Liver (tissue), 3 donors: Measurements from ENCODE around the gene GATB.

Experiments
- GABPA ChIP-seq, 2 donors: IDR thresholded peaks in 1 of 2; conservative IDR thresholded peaks in 1 of 2; 2 replicates each; pipeline ENCODE4 v1.6.1; 2016; ENCODE audit warnings: antibody characterized with exemption in 2 of 2, mild to moderate bottlenecking in 1 of 2, moderate library complexity in 1 of 2
- HNF4G ChIP-seq: IDR thresholded peaks from 2 replicates; pipeline ENCODE4 v1.6.1; 2016; ENCODE audit warnings: antibody characterized with exemption
- JUND ChIP-seq, 2 donors: IDR thresholded peaks; 2 replicates each; pipeline ENCODE4 v1.6.1; 2016; ENCODE audit warnings: antibody characterized with exemption in 2 of 2
- RAD21 ChIP-seq, 2 donors: IDR thresholded peaks; 2 replicates each; pipeline ENCODE4 v1.6.1; 2016; ENCODE audit warnings: antibody characterized with exemption in 2 of 2, mild to moderate bottlenecking in 2 of 2
- SP1 ChIP-seq: IDR thresholded peaks from 2 replicates; pipeline ENCODE4 v1.6.1; 2018; ENCODE audit warnings: antibody characterized with exemption, mild to moderate bottlenecking
- TAF1 ChIP-seq: conservative IDR thresholded peaks from 2 replicates; pipeline ENCODE4 v1.6.1; 2016; ENCODE audit warnings: antibody characterized with exemption, mild to moderate bottlenecking
- TF ChIP-seq, protein P1 (sequence below): fragments of 150-350 bp; IDR thresholded peaks from 2 replicates; pipeline ENCODE4 v1.5.1; 2017; ENCODE audit warnings: improper control_type of control experiment, low read depth, low read length; ENCODE audit not compliant: missing input control
- TF ChIP-seq, protein P2 (sequence below): IDR thresholded peaks from 2 replicates; pipeline ENCODE4 v1.6.1; 2016; ENCODE audit warnings: antibody characterized with exemption, mild to moderate bottlenecking
- TF ChIP-seq, protein P3 (sequence below): IDR thresholded peaks from 2 replicates; pipeline ENCODE4 v1.6.1; 2016; ENCODE audit warnings: antibody characterized with exemption
- donor health status: healthy.
- donor health status: healthy.

DNA sequence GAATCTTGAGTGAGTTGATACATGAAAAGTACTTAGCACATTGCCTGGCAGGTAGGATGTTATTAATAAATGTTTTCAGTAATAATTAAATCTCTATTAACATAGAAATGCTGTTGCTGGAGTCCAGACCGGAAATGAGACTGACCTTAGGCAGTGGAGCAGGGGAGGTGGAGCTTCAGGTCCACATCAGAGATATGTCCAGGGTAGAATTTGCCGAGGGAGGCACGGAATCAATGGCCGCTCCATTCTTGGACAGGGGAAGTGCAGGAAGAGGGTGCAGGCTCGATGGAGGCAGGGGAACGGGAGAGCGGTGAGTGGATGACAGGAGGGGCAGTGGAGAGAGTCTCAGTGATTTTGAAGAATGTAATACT is 107.3 kb downstream of the GATB start:
- TF ChIP-seq, protein P1, sequence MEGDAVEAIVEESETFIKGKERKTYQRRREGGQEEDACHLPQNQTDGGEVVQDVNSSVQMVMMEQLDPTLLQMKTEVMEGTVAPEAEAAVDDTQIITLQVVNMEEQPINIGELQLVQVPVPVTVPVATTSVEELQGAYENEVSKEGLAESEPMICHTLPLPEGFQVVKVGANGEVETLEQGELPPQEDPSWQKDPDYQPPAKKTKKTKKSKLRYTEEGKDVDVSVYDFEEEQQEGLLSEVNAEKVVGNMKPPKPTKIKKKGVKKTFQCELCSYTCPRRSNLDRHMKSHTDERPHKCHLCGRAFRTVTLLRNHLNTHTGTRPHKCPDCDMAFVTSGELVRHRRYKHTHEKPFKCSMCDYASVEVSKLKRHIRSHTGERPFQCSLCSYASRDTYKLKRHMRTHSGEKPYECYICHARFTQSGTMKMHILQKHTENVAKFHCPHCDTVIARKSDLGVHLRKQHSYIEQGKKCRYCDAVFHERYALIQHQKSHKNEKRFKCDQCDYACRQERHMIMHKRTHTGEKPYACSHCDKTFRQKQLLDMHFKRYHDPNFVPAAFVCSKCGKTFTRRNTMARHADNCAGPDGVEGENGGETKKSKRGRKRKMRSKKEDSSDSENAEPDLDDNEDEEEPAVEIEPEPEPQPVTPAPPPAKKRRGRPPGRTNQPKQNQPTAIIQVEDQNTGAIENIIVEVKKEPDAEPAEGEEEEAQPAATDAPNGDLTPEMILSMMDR = no peak
- TF ChIP-seq JUND (IDR thresholded peaks at IDR 0.05) (no peak), GABPA (IDR thresholded peaks at IDR 0.05 in 1 of 2, conservative IDR thresholded peaks at IDR 0.05 in 1 of 2) (no peak), HNF4G (no peak), RAD21 (IDR thresholded peaks at IDR 0.05) (no peak), TAF1 (no peak), SP1 (no peak)
- TF ChIP-seq, protein P2, sequence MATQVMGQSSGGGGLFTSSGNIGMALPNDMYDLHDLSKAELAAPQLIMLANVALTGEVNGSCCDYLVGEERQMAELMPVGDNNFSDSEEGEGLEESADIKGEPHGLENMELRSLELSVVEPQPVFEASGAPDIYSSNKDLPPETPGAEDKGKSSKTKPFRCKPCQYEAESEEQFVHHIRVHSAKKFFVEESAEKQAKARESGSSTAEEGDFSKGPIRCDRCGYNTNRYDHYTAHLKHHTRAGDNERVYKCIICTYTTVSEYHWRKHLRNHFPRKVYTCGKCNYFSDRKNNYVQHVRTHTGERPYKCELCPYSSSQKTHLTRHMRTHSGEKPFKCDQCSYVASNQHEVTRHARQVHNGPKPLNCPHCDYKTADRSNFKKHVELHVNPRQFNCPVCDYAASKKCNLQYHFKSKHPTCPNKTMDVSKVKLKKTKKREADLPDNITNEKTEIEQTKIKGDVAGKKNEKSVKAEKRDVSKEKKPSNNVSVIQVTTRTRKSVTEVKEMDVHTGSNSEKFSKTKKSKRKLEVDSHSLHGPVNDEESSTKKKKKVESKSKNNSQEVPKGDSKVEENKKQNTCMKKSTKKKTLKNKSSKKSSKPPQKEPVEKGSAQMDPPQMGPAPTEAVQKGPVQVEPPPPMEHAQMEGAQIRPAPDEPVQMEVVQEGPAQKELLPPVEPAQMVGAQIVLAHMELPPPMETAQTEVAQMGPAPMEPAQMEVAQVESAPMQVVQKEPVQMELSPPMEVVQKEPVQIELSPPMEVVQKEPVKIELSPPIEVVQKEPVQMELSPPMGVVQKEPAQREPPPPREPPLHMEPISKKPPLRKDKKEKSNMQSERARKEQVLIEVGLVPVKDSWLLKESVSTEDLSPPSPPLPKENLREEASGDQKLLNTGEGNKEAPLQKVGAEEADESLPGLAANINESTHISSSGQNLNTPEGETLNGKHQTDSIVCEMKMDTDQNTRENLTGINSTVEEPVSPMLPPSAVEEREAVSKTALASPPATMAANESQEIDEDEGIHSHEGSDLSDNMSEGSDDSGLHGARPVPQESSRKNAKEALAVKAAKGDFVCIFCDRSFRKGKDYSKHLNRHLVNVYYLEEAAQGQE = no peak
- TF ChIP-seq, protein P3, sequence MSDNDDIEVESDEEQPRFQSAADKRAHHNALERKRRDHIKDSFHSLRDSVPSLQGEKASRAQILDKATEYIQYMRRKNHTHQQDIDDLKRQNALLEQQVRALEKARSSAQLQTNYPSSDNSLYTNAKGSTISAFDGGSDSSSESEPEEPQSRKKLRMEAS = no peak
